HUDEP-2 (cell line): ENCODE measurements around the gene ATRIP.
"Not testable (repeated sequence)": the region's sequence is repeated elsewhere in the genome, so short reads cannot be mapped to it uniquely, and the experiment has no call there.

Experiments
- DNase-seq, 76 experiments: peaks; one replicate each; lab custom pipeline; 2025; ENCODE audit not compliant: unreplicated experiment in 76 of 76; lab: John Stamatoyannopoulos, UW

ATRIP gene

DNA sequence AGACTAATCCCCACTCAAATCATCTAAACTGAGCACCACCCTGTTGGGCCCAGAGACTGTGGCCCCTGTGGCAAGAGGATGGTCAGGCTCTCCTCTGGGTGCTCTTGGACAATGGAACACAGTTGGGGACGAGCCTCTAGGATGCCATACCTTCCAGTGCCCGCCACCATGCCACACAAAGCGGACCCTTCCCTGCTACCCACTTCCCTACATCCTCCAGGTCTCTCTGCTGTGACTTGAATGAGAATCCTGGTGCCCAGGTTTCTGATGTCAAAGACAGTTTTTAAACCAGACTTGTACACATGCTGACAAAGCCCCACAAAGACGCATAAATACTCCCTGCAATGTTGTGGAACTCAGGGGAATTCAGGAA, 11.3 kb upstream of the ATRIP start:
- no peak for DNase-seq

DNA sequence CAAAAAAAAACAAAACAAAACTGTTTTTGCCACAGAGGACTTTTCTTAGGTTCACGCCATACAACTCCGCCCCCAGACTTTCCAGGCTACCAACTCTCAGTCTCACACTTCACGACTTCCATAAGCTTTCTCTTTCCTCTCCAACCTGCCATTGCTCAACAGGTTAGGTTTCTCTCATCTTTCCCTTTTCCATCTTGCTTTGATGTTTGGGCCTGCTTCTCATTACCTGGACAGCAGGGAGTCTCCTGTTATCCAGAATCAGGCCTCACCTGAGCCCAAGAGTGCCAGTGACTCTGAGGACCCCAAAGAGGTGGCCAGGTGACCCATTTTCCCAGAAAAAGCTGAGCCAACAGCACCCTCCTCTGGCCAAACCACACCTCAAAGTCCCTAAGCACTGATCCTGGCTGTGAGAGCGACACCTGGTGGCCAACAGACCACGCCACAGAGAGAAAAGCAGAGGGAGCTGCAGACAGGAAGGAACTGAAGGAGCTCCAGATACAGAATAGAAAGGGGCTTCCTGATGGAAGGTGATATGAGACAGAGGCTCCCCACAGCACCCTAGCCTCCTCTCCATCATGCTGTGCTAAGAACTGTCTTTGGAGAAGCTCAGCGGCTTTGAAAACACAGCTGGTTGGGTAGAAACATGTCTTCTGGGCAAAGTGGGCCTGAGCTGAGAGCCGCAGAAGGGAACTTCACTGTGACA, 10.6 kb upstream of the ATRIP start:
- DNase-seq: peak in 72 of 76 experiments; percentile 10 to 85 (median 66)

DNA sequence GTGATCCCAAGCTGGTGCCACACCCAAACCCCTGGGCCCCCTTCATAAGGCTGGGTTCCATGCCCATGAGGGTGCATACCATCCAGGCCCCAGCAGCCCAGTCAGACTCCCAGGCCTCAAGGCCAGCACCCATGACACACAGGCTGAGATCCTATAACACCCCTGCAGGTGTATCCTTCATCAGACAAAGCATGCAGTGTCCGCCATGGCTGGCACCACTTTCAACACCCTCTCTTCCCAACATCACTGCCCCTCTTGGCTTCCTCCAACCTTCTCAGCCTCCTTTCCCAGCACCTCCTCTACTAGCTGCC, 10.1 kb upstream of the ATRIP start:
- no peak for DNase-seq

DNA sequence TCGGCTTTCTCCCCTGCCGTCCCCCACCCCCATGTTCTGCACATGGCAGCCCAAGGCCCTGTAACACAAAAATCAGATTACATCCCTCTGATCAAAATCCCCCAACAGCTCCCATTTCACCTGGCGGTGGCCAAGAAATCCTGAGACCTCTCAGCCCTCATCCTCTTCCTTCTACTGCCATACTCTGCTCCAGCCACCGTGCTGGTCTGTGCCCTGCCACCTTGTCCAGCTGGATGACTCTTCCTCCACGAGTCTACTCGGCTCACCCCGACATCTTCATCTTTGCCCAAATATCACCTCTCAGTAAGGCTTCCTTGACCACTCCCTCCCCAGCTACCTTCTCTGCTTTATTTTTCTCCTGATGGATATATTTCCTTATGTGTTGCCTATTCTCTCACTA, 9.7 kb upstream of the ATRIP start:
- DNase-seq: no peak

DNA sequence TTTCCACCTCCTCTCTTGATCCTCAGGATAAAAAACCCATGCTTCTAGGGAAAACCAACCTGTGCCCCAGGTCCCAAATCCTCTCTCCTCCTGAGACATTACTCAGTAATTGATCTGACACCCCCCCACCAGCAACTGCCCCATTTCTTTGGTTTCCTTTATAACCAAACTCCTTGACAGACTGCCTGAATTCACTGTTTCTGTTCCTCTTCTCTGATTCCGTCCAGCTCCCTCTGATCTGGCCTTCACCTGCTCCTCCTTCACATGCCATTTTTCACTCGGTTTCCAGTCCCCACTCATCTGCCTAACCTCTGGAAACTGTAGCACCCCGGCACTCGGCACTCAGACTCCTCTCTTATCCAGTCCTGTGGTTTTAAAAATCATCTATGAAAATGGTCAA, 8.7 kb upstream of the ATRIP start:
- DNase-seq: no peak

DNA sequence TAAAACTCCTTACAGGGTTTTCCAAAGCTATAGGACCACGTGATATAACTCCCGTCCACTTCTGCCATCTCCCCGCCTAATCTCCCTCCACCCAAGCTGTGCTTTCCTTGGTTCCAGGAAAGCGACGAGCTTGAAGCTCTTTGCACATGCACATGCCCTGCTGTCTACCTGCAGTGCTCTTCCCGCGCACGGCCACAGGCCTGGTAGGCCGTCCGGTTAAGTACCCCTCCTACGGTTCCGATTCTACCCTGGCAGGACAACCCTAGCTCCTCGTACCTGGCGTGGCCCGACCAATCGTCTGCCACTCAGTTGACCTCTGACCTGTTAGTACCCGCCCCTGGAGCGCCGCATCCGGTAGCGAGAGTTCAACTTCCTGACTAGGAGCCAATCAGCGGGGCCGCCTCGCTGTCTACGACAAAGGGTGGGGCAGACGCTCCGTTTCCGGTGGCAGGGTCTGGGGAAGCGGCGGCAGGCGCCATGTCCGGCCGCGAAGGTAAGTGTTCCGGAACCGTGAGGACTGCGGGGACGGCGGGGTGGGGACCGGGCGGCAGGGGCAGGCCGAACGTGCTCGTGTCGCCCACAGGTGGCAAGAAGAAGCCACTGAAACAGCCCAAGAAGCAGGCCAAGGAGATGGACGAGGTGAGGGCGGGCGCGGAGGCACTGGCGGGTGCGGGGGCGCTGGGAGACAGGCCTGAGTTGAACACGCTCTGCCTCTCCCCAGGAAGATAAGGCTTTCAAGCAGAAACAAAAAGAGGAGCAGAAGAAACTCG, 6.5 kb upstream of the ATRIP start, which contains the start of the genes CCDC51 and TMA7:
CCDC51 (minus strand) TSS at position 300 of the 770 bp plus-strand sequence. CDS start 4,991 bp downstream, outside the sequence.
TMA7 (plus strand) TSS at position 438 of the 770 bp plus-strand sequence; CDS start at position 478, 40 bp downstream.
- DNase-seq: peak in 75 of 76 experiments; percentile 43 to 98 (median 96)

DNA sequence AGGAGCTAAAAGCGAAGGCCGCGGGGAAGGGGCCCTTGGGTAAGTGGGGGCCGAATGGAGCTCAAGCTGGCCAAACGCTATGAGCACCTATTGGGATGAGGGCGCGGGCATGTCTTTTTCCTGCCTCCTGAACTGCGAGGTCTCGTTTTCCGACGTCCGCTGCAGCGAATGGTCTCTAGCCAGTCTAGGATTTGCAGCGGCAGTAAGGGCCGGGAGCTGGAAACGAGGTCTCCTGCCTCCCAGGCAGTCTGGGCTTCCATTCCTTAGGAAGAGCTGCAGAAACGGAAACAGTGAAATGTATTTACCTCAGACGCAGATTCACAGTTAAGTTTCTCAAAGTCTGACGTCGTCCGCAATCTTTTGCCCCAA, 6.0 kb upstream of the ATRIP start:
- DNase-seq: no peak

DNA sequence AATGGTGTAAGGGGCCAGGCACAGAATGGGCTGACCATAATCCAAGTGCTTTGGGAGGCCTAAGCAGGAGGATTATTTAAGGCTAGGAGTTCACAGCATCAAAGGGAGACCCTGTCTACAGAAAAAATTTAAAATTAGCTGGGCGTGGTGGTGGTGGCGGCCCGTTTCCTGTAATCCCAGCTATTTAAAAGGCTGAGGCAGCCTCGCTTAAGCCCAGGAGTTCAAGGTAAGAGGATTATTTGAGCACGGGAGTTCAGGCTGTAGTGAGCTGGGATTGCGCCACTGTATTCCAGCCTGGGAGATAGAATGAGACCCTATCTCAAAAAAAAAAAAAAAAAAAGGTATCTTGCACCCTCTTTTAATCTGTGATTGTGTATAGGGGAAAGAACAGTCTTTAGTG, 4.6 kb upstream of the ATRIP start:
- DNase-seq: no peak

DNA sequence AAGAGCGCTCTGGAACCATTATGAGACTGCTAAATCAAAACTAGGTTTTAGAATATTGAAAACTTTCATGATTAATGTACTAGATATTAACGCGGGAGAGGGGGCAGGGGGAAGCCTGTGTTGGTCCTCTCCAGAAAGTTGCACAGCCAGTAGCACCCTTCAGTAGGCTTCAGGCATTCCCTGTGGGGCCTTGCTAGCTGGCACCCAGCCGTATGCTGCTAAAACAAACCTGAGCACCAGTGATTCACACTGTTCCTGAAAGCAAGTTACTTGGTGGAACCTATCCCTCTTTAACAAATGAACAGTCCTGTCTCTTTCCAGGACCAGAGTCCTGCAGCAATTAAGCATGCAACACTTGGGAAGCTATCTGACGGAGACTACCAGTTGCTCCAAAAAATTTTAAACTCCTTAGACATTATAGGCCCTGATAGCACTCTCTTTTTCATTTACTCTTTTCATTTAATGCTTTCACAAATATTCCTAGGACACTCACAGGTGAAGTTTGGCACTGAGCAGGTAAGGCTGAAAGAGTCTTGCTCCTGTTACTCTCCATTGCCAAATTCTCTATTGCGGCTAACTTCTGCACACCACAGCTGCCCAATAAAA, 1.2 kb upstream of the ATRIP start:
- no peak for DNase-seq

DNA sequence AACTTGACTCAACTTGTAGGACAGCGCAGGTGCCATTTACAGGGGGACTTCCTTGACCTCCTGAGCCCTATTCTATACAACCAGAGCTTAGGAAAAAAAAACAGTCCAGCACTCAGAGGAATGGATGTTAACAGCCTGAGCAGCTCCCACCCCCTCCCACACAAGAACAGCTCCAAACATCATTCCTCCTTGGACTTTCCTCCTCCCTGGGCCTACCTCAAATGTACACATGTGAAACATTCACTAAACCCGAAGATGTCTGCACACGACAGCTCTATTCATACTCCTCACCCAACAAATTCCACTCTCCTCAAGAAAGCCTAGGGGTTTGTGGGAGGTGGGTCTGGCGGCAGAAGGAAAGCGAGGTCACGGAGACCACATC, 503 bp upstream of the ATRIP start:
- DNase-seq: no peak

DNA sequence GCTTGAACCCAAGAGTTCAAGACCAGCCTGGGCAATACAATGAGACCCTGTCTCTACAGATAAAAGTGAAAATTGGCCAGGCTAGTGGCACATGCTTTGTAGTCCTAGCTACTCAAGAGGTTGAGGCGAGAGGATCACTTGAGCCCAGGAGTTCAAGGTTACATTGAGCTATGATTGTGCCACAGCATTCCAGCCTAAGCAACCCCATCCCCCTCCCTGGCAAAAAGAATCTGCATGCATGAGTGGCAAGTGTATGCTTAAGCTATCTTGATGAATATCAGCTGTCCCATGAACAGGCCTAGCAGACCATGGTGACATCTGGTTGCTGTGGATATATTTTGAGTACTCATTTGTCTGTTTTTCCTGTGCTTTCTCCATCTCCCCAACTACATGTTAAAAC, 4.7 kb downstream of the ATRIP start:
- no peak for DNase-seq

DNA sequence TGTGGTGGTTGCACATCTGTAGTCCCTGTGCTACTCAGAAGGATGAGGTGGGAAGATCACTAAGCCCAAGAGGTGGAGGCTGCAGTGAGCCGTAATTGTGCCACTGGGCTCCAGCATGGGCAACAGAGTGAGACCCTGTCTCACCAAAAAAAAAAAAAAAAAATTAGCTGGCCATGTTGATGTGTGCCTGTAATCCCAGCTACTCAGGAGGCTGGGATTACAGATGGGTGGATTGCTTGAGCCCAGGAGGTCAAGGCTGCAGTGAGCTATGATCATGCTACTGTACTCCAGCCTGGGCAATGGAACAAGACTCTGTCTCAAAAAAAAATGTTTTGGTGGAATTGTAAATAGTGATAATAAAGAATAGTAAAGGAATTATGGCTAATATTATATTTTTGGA, 9.9 kb downstream of the ATRIP start:
- no peak for DNase-seq

DNA sequence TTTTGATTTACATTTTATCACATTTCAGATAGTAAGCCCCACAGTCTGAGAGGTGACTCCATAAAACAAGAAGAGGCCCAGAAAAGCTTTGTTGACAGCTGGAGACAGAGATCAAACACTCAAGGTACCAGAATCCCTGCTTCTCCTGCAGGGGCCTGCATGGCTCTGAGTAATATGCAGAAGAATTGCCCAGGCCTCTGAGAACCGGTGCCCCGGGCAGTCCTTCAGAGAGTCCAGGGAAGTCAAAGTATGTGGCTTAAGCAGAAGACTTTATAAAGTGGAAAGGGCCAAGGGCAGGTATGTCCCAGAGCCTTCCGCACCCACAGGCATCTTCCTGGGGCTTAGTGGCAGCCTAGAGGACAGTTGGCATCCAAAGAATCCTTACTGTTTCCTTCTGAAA, 12.8 kb downstream of the ATRIP start:
- DNase-seq: no peak

DNA sequence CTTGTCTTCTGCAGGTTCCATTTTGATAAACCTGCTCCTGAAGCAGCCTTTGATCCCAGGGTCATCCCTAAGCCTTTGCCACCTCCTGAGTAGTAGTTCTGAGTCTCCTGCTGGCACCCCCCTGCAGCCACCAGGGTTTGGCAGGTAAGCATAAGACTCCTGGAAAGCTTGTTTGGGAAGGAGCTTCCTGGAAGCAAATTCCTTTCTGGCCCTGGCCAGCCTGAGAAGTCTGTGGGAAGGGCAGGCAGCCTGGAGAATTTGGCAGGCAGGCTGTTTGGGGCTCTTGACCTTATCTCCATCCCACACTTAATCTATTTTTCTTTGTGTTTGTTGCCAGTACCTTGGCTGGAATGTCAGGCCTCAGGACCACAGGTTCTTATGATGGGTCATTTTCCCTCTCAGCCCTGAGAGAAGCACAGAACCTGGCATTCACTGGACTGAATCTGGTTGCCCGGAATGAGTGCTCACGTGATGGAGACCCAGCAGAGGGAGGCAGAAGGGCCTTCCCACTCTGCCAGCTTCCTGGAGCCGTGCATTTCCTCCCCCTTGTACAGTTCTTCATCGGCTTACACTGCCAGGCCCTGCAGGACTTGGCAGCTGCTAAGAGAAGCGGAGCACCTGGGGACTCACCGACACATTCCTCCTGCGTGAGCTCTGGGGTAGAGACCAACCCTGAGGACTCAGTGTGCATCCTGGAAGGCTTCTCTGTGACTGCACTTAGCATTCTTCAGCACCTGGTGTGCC, 13.4 kb downstream of the ATRIP start:
- DNase-seq: no peak

DNA sequence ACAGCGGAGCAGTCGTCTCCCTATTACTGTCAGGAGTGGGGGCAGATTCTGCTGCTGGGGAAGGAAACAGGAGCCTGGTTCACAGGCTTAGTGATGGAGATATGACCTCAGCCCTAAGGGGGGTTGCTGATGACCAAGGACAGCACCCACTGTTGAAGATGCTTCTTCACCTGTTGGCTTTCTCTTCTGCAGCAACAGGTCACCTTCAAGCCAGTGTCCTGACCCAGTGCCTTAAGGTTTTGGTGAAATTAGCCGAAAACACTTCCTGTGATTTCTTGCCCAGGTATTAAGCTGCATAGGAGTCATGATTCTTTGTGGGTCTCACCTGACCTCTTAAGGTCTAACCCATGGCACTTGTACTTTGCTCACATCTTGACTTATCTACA, 14.0 kb downstream of the ATRIP start:
- DNase-seq: no peak

DNA sequence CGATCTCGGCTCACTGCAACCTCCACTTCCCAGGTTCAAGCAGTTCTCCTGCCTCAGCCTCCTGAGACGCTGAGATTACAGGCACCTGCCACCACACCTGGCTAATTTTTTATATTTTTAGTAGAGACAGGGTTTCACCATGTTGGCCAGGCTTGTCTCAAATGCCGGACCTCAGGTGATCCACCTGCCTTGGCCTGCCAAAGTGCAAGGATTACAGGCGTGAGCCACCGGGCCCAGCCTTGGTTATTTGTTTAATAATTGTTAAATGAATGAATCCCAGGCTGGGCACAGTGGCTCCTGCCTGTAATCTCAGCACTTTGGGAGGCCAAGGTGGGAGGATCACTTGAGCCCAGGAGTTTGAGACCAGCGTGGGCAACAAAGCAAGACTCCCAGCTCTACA, 15.2 kb downstream of the ATRIP start:
- DNase-seq: not testable (repeated sequence)

DNA sequence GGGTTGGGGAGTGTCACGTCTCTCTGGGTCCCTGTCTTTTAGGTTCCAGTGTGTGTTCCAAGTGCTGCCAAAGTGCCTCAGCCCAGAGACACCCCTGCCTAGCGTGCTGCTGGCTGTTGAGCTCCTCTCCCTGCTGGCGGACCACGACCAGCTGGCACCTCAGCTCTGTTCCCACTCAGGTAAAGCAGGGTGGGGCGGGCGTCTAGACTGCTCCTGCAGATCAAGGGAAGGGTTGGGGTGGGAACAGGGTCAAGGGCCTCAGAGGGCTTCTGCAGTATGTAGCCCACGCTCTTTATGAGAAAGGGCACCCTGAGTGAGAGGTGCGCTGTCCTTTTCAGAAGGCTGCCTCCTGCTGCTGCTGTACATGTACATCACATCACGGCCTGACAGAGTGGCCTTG, 17.2 kb downstream of the ATRIP start:
- DNase-seq: no peak

DNA sequence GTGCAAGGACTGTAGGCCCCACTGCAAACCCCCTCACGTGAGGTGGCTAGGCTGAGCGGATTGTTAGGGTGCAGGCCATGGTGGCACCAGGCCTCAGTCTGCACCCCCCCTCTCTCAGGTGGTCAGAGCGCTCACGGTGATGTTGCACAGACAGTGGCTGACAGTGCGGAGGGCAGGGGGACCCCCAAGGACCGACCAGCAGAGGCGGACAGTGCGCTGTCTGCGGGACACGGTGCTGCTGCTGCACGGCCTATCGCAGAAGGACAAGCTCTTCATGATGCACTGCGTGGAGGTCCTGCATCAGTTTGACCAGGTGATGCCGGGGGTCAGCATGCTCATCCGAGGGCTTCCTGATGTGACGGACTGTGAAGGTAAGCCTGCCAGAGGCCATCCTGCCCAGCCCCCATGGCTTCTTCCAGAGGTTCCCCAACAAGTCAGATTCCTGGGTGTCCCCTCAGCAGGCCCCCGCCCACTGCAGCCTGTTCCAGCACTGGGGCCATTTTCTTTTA, 18.2 kb downstream of the ATRIP start:
- no peak for DNase-seq

DNA sequence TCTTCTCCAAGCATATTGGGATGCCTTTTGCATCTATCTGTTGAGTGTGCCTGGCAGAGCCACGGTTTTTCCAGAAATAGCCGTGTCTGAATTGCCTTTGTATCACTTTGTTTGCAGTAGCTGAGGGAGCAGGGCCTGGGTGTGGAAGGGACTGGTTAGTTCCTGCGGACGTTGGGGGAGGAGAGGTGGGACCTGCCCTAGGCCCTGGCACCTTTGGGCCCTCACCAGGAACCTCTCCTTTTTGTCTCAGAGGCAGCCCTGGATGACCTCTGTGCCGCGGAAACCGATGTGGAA, 18.6 kb downstream of the ATRIP start:
- no peak for DNase-seq

DNA sequence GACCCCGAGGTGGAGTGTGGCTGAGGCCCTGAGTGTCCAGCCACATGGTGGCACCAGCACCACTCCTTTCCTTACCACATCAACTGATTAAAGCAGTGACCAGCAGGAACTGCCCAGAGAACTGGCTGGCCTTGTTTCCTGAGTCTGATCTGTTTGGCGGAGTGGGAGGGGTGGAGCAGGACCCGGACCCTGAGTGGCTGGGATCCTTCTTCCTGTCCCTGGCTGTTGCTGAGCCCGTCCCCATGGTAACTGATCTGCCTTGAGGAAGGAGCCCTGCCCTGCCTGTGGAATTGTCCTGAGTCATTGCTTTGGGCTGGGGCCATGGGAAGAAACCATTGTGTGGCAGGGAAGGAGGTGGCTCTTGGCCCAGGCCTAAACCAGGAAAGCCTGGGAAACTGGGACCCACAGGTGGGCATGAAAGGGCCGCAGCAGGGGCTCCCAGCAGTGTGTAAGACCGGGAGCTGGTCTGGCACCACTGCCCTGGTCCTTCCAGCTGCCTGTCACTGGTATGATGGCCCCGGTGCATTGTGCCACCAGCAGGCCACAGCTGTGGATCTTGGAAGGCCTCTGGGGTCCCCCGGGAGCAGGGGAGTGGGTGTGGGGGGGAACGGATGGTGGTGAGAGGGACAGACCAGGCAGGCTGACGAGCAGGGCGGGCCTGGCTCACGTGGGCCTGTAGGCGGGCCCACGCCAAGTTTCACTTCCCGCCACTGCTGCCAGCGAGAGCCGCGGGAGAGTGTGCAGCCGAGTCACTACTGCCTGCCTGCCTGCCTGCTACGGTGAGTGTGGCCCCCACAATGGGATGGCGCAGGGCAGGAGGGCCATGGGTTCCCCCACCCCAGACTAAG, 19.2 kb downstream of the ATRIP start:
- peak in 73 of 76 experiments; percentile 16 to 83 (median 65) for DNase-seq
